ENCODE data around the gene CIDEA. TPM values are rescaled to one million over a fixed set of nuclear protein-coding genes. Genes with fewer than 3 reads are reported as not detected.

CIDEA gene
- total RNA-seq, 4 donors from 2014 or later = 336 to 1,182 (median 491) TPM

DNA sequence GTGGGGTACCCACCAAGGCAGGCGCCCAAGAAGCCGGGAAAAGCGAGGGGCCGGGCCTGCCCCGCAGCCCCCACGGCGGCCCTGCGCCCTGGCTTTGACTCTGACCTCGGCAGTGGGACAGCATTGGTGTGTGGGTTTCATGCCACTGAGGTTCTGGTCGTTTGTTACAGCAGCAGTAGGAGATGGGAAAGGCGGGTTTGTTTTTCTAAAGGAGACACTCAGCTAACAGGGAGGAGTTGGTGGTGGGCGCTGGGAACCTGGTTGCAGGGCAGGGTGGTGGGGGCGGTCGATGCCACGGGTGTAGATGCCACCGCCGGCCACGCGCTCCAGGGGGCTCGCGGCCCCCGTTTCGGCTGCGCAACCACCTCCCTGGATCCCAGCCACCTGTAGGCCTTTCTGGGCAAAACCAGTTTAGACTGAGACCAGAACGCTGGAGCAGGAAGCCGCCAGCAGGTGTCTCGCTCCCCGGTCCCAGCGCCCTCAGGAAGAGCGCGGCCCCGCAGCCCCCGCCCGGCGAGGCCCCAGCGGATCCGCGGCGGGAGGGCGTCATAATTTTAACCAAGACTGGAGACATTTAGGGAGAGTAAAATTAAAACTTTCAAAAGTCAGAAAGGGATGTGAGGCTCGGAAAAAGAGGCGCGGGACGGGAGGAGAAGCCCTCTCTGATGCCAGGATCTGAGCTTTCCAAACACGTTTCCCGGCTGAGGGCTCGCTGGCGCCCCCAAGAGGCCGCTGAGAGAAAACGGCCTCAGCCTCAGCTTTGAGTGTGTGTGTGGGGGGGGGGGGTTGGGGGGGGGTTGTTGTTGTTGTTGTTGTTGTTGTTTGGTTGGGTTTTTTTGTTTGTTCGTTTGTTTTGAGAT lies 17.4 kb downstream of the CIDEA start:
- TF ChIP-seq, protein P1, sequence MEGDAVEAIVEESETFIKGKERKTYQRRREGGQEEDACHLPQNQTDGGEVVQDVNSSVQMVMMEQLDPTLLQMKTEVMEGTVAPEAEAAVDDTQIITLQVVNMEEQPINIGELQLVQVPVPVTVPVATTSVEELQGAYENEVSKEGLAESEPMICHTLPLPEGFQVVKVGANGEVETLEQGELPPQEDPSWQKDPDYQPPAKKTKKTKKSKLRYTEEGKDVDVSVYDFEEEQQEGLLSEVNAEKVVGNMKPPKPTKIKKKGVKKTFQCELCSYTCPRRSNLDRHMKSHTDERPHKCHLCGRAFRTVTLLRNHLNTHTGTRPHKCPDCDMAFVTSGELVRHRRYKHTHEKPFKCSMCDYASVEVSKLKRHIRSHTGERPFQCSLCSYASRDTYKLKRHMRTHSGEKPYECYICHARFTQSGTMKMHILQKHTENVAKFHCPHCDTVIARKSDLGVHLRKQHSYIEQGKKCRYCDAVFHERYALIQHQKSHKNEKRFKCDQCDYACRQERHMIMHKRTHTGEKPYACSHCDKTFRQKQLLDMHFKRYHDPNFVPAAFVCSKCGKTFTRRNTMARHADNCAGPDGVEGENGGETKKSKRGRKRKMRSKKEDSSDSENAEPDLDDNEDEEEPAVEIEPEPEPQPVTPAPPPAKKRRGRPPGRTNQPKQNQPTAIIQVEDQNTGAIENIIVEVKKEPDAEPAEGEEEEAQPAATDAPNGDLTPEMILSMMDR (IDR thresholded peaks at IDR 0.05; ENCODE audit: low read depth) = no peak

DNA sequence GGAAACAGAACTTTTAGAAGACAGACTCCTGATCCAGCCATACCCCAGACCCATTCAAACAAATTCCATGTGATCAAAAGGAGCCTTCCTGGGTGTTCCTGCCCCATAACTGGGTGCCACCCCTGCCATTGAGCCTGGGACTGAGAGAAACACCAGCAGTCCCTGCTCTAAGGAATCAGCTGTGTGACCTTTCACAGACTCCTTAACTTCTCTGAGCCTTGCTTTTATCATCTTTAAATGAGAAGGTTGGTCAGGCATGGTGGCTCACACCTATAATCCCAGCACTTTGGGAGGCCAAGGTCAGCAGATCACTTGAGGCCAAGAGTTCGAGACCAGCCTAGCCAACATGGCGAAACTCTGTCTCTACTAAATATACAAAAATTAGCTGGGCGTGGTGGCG lies 20.6 kb downstream of the CIDEA start:
- TF ChIP-seq, protein P1 (IDR thresholded peaks at IDR 0.05; ENCODE audit: low read depth) = no peak

DNA sequence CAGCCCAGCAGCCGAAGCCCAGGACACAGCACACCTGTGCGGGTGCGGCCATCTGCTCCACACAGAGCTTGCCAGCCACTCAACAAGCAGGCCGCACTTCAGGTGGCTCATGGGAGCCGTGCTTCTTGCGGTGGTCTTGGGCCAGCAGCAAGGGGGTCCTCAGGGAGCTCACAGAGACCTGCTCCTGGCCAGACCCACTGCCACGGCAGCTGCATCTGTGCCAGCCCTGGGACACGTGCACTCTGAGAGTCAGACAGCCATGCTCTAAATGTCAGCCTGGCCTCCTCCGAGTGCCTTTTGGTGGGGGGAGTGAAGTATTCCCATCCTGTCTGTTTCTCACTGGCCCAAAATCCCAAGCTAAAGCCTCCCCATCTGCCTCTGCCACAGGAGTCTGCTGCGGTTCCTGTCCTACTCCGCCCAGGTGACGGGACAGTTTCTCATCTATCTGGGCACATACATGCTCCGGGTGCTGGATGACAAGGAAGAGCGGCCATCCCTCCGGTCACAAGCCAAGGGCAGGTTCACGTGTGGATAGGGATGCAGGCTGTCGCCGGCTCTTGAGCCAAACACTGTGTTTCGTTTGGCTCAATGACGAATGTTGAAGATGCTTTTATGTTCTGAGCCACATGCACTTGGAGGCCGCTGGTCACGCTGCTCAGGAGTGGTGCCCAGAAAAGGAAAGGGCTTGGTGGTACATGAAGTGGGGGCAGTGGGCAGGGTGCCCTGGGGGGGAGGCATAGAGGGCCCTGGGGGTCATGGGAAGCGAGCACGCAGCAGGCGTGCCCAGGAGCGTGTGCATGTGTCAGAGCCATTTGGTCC lies 22.8 kb downstream of the CIDEA start:
- TF ChIP-seq, protein P1 (IDR thresholded peaks at IDR 0.05; ENCODE audit: low read depth) = no peak

DNA sequence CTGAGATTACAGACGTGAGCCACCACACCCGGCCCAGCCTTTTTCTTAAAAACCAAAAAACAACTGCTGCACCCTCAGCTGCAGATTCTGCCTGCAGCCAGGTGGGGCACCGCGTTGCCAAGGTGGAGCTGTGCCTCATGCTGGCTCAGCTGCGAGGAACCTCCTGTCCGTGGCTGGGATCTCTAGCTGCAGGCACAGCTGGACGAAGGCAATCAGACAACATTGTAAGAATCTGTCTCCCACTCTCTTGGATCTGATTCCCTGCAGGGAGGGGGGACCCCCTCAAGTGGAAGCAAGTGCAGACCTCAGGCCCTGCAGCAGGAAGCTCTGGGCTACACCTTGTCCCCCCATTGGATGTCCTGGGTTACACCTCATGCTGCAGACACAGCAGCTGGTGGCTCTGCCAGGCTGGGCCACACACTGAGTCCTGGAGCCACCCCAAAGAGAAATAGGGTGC lies 24.1 kb downstream of the CIDEA start:
- TF ChIP-seq, protein P1 (IDR thresholded peaks at IDR 0.05; ENCODE audit: low read depth) = no peak

DNA sequence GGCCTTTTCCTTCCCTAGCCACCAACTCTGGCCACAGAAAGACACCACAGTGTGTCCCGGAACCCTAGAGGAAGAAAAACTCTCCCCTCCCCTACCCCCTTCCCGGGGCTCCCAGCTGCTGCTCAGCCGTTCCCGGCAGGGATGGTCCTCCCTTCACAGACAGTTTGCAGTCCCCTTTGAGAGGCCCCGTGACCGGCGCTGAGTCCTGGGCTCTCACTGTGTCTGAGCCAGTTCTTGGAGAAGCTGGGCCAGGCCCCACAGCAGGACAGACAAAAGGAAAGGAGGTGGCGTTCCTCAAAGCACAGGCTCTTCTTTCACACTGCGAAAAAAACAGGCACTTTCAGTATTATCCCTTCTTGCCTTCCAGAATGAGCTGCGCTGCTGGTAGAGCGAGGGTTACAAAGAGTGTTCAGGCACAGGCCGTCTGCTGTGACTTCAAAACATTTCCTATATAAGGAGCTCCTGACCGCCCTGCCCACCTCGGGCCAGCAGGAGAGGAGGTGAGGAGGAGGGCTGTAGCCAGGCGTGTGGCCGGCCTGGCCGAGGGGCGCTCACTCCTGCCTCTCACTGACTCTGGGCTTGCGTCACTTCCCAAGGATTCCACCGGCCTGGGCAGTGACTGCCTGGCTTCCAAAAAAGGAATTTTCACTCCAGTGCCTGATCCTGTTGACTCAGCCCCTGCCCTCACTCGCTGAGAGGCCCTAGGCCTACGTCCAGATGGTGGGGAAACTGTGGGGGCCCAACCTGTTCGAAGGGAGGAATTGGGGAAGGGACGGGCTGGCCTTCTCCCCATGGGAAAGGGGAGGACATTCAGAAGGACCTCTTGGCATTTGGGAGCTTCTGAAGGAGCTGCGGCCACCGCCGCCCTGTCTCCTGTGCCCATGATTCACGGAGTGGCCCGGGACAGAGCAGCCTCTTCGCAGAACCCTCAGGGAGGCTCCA lies 24.9 kb downstream of the CIDEA start:
- TF ChIP-seq, protein P1 (IDR thresholded peaks at IDR 0.05; ENCODE audit: low read depth) = no peak

DNA sequence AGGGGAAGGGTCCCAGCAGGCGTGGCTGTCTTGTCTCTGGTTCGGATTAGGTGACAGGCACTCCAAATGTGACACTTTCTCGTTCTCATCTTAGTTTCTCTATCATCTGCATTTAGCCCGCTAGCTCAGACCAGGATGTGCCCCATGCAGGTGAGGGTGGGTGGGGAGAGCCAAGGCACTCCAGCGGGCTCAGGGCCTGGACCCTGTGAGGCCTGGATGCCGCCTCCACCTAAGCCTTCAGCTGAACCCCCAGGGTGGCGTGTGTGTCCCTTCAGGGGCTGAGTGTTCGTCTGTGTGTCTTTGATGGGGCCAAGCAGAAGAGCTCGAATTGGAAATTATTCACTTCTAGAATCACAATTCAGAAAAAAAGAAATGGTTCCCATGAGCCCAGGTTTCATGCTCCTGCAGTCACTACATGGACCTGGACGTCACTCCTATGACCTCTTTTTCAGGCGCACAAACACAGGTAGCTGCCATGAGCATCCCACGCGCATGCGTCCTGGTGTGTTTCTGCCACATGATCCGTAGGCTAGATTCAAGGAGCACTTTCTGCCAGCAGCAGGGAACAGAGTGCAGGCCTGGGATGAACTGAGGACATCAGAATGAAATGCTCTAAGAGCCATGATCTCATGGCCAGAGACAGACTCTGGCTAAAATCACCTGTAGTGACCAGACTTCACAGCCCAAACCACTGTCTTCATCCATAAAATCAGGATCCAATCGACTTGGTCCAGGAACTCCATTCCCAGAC lies 25.8 kb downstream of the CIDEA start:
- TF ChIP-seq, protein P1 (IDR thresholded peaks at IDR 0.05; ENCODE audit: low read depth) = no peak

All from subcutaneous adipose tissue (tissue), 4 donors.